ENCODE measurements around the gene RFWD3. TPM values are rescaled to one million over a fixed set of nuclear protein-coding genes. Genes with fewer than 3 reads are reported as not detected.

Gene RFWD3
- total RNA-seq, 1 donor from 2014 or later = 55.7 TPM

- Histone ChIP-seq H3K27me3 (no peaks in the 10 kb centered on the region), H3F3A (ENCODE audit: low read depth) (no peaks in the 10 kb centered on the region), H3K79me2 (ENCODE audit: low read depth) (peaks cover 98% of the 10 kb centered on the region), H3K4me3 (no peak overlapping the region), H3K27ac (peak overlapping the region; percentile 7), H3K9ac (no peak overlapping the region), H3K9me3 (ENCODE audit: low read depth) (no peaks in the 10 kb centered on the region), H3K4me2 (no peak overlapping the region), H3K36me3 (no peaks in the 10 kb centered on the region), H3K4me1 (no peaks in the 10 kb centered on the region), H4K20me1 (ENCODE audit: low read depth) (peaks cover 92% of the 10 kb centered on the region), H2AFZ (replicated peaks) (no peak overlapping the region)
- Mint-ChIP-seq H3K36me3 (no peaks in the 10 kb centered on the region), H3K27ac (peak overlapping the region; percentile 78), H3K4me3 (no peak overlapping the region), H3K4me1 (peaks cover 25% of the 10 kb centered on the region), H3K9me3 (peaks cover 2% of the 10 kb centered on the region), H3K27me3 (ENCODE audit: insufficient read depth, low read depth) (no peaks in the 10 kb centered on the region)
- no peak for TF ChIP-seq EZH2phosphoT487 (IDR thresholded peaks at IDR 0.05)
- no peak for TF ChIP-seq EZH2 (IDR thresholded peaks at IDR 0.05)
- TF ChIP-seq CTCF (IDR thresholded peaks at IDR 0.05) = no peak
- no peak for DNase-seq (ENCODE audit: low spot score)
These were observed 91.4 kb downstream of the RFWD3 start for GRCh38 chr16:74575175-74575806.

DNA sequence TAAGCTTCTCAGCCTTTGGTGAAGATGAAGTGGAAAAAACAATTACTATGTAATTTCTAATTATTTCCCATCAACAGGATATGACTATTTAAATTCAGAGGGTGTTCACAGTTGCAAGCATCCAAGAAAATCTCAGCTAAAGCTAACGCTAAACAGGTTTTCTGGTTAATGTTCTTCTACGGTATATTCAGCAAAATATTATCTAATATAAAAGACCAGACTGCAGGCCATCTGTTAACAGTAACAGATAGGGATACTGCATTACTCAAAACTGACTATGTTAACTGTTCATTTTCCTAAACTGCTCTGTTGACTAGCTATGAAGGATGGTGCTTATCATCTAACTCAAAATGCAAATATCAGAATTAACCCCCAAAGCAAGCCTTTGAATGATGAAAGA lies 92.5 kb downstream of the RFWD3 start:
- DNase-seq (ENCODE audit: low spot score) = no peak

GRCh38 chr16:74573622-74574021 lies 93.1 kb downstream of the RFWD3 start:
- Mint-ChIP-seq H3K9me3 (peaks cover 2% of the 10 kb centered on the region), H3K27ac (no peak overlapping the region)
- H4K20me1 ChIP-seq (ENCODE audit: low read depth) = peaks cover 94% of the 10 kb centered on the region

More for the DNA sequence above, 92.5 kb downstream of the RFWD3 start:
- Mint-ChIP-seq H3K4me3 (no peak overlapping the region), H3K9me3 (peaks cover 2% of the 10 kb centered on the region), H3K27ac (no peak overlapping the region), H3K36me3 (peaks cover 2% of the 10 kb centered on the region), H3K4me1 (peaks cover 25% of the 10 kb centered on the region), H3K27me3 (ENCODE audit: insufficient read depth, low read depth) (no peaks in the 10 kb centered on the region)
- no peak overlapping the region for H3K4me3 ChIP-seq
- peaks cover 94% of the 10 kb centered on the region for H4K20me1 ChIP-seq (ENCODE audit: low read depth)
- TF ChIP-seq CTCF (IDR thresholded peaks at IDR 0.05) (no peak), EZH2 (IDR thresholded peaks at IDR 0.05) (no peak), EZH2phosphoT487 (IDR thresholded peaks at IDR 0.05) (no peak)
- no peaks in the 10 kb centered on the region for H3K36me3 ChIP-seq
- no peak overlapping the region for H3K4me2 ChIP-seq
- H3K4me1 ChIP-seq = no peaks in the 10 kb centered on the region
- H2AFZ ChIP-seq (replicated peaks) = no peak overlapping the region
- no peaks in the 10 kb centered on the region for H3F3A ChIP-seq (ENCODE audit: low read depth)
- peaks cover 98% of the 10 kb centered on the region for H3K79me2 ChIP-seq (ENCODE audit: low read depth)
- H3K27ac ChIP-seq = no peak overlapping the region
- no peaks in the 10 kb centered on the region for H3K27me3 ChIP-seq
- H3K9ac ChIP-seq = no peak overlapping the region
- no peaks in the 10 kb centered on the region for H3K9me3 ChIP-seq (ENCODE audit: low read depth)

More at GRCh38 chr16:74573622-74574021, 93.1 kb downstream of the RFWD3 start:
- no peaks in the 10 kb centered on the region for H3K9me3 ChIP-seq (ENCODE audit: low read depth)
- TF ChIP-seq EZH2phosphoT487 (IDR thresholded peaks at IDR 0.05) (no peak), CTCF (IDR thresholded peaks at IDR 0.05) (no peak), EZH2 (IDR thresholded peaks at IDR 0.05) (no peak)
- H3K4me2 ChIP-seq = no peak overlapping the region
- H3K4me3 ChIP-seq = no peak overlapping the region
- H3K4me1 ChIP-seq = no peaks in the 10 kb centered on the region
- DNase-seq (ENCODE audit: low spot score) = no peak
- no peaks in the 10 kb centered on the region for H3F3A ChIP-seq (ENCODE audit: low read depth)
- Mint-ChIP-seq H3K36me3 (peaks cover 2% of the 10 kb centered on the region), H3K4me1 (peaks cover 21% of the 10 kb centered on the region), H3K27me3 (ENCODE audit: insufficient read depth, low read depth) (no peaks in the 10 kb centered on the region), H3K4me3 (no peak overlapping the region)
- H3K36me3 ChIP-seq = no peaks in the 10 kb centered on the region
- no peaks in the 10 kb centered on the region for H3K27me3 ChIP-seq
- H3K9ac ChIP-seq = no peak overlapping the region
- H2AFZ ChIP-seq (replicated peaks) = no peak overlapping the region
- H3K27ac ChIP-seq = no peak overlapping the region
- H3K79me2 ChIP-seq (ENCODE audit: low read depth) = peaks cover 98% of the 10 kb centered on the region

Other genes starting within 250 kb of the RFWD3 start
- gene CLEC18B, start 245.4 kb downstream of the RFWD3 start, total RNA-seq (ENCODE audit: low replicate concordance) = 3.4 and 5.0 TPM in 2 replicates
- 117 and 138 TPM in 2 replicates for gene GLG1, start 59.8 kb downstream of the RFWD3 start, total RNA-seq (ENCODE audit: low replicate concordance)
- gene MLKL, start 34.0 kb upstream of the RFWD3 start, total RNA-seq (ENCODE audit: low replicate concordance) = 0.04 and 0.31 TPM in 2 replicates
- not detected in 2 replicates for gene FA2H, start 107.9 kb upstream of the RFWD3 start, total RNA-seq (ENCODE audit: low replicate concordance)